K562 (cell line): ENCODE data around the gene COX6A2. TPM values are rescaled to one million over a fixed set of nuclear protein-coding genes. Genes with fewer than 3 reads are reported as not detected.

Experiments
- ATAC-seq: fragments of 200-7000 bp; cut with Tn5 transposase; 3 replicates; pipeline ENCODE4 v1.9.1; 2020; ENCODE audit warnings: moderate library complexity
- BruUV-seq: library from RNA; stranded (reverse); fragments of 400-500 nt; replicated peaks from 2 replicates; lab custom pipeline; 2021; lab: Mats Ljungman, UMichigan
- CTCF ChIA-PET: fragments of 300-600 bp; formaldehyde crosslinking; extraction: SDS; loops from one replicate; lab custom pipeline; 2021; ENCODE audit warnings: low intra/inter-chr PET ratio; lab: Yijun Ruan, JAX
- POLR2A ChIA-PET: fragments of 300-600, 350-650 bp; sonication (Branson Sonifier 250); formaldehyde crosslinking; extraction: SDS; loops from one replicate; lab custom pipeline; 2021; ENCODE audit warnings: antibody characterized with exemption, inconsistent platforms; lab: Yijun Ruan, JAX
- DNase-seq, 4 experiments: peaks; one replicate each; pipeline versions ENCODE4 v3.0.0 to v3.0.0-alpha.2; 2011 to 2018; ENCODE audit warnings: low spot score in 3 of 4, mixed read lengths in 3 of 4; ENCODE audit errors: extremely low read depth in 1 of 4
- FAIRE-seq: peaks from 2 replicates; lab custom pipeline; 2011; peaks lifted over from hg19 to GRCh38; lab: Jason Lieb, UNC
- H2AFZ ChIP-seq: 2 replicates; pipeline ENCODE4 v1.6.0; 2011; ENCODE audit warnings: low read depth, low read length, control low read depth, inconsistent platforms
- H3K27ac ChIP-seq: fragments of 200-600 bp; 3 replicates; pipeline ENCODE4 v1.8.0; 2011; ENCODE audit warnings: low read depth, mild to moderate bottlenecking, control low read depth, inconsistent platforms, low read length, moderate library complexity, mixed read lengths; ENCODE audit errors: extremely low read depth
- H3K27me3 ChIP-seq, 2 experiments: fragments of 300-600 bp in 1 of 2; 2 replicates in 1 of 2; 3 replicates in 1 of 2; pipeline versions ENCODE4 v1.6.0 to v1.8.0; 2011; ENCODE audit warnings: inconsistent platforms in 2 of 2, low read length in 2 of 2, mild to moderate bottlenecking in 1 of 2, mixed read lengths in 1 of 2, moderate library complexity in 1 of 2; ENCODE audit not compliant: control insufficient read depth in 2 of 2, insufficient read depth in 2 of 2
- H3K36me3 ChIP-seq: fragments of 300-600 bp; 3 replicates; pipeline ENCODE4 v1.8.0; 2011; ENCODE audit warnings: mild to moderate bottlenecking, low read length, inconsistent platforms; ENCODE audit not compliant: control insufficient read depth, insufficient read depth
- H3K4me1 ChIP-seq, 2 experiments: fragments of 200-600 bp in 1 of 2; replicated peaks in 1 of 2; 2 replicates in 1 of 2; 3 replicates in 1 of 2; pipeline versions ENCODE4 v1.5.1 to v1.8.0; 2011; ENCODE audit warnings: inconsistent platforms in 2 of 2, low read length in 2 of 2, mild to moderate bottlenecking in 1 of 2, mixed read lengths in 1 of 2, moderate library complexity in 1 of 2; ENCODE audit not compliant: control insufficient read depth in 2 of 2, insufficient read depth in 2 of 2
- H3K4me2 ChIP-seq: 2 replicates; pipeline ENCODE4 v1.6.1; 2011; ENCODE audit warnings: low read length, control low read depth, inconsistent platforms, mixed read lengths; ENCODE audit not compliant: insufficient read depth
- H3K4me3 ChIP-seq: fragments of 200-600 bp; sonication (generic), shearing (Covaris generic); 2 replicates; pipeline ENCODE4 v1.5.1; 2016; ENCODE audit warnings: control low read depth, inconsistent platforms
- H3K79me2 ChIP-seq: fragments of 200-600 bp; 3 replicates; pipeline ENCODE4 v1.8.0; 2011; ENCODE audit warnings: low read length, inconsistent platforms; ENCODE audit not compliant: control insufficient read depth, insufficient read depth
- H3K9ac ChIP-seq, 2 experiments: 2 replicates each; pipeline versions ENCODE4 v1.6.0 to v1.6.1; 2011; ENCODE audit warnings: low read depth in 2 of 2, low read length in 2 of 2, control low read depth in 1 of 2, inconsistent platforms in 1 of 2, mild to moderate bottlenecking in 1 of 2, mixed read lengths in 1 of 2; ENCODE audit not compliant: insufficient read depth in 1 of 2
- H3K9me1 ChIP-seq: one replicate; pipeline ENCODE4 v1.6.0; 2011; ENCODE audit warnings: inconsistent platforms, mild to moderate bottlenecking, low read length, moderate library complexity; ENCODE audit not compliant: control insufficient read depth, insufficient read depth
- H3K9me3 ChIP-seq: replicated peaks from 2 replicates; pipeline ENCODE4 v1.5.1; 2011; ENCODE audit warnings: low read depth, low read length, inconsistent platforms; ENCODE audit not compliant: control insufficient read depth, insufficient read depth
- H4K20me1 ChIP-seq: replicated peaks from 2 replicates; pipeline ENCODE4 v1.6.1; 2011; ENCODE audit warnings: low read length, inconsistent platforms, mixed read lengths; ENCODE audit not compliant: control insufficient read depth, insufficient read depth
- BRF1 ChIP-seq: IDR thresholded peaks from 3 replicates; pipeline ENCODE4 v1.6.1; 2011; ENCODE audit warnings: borderline replicate concordance, mild to moderate bottlenecking; ENCODE audit not compliant: insufficient read length; ENCODE audit errors: extremely low read depth
- FOXA3 ChIP-seq, 2 experiments: fragments of 450-650 bp in 1 of 2; sonication (generic) in 1 of 2; formaldehyde crosslinking; IDR thresholded peaks in 1 of 2; conservative IDR thresholded peaks in 1 of 2; 2 replicates each; pipeline versions ENCODE4 v1.4.0 to v1.8.0; 2020 to 2022; ENCODE audit warnings: mild to moderate bottlenecking in 2 of 2, missing genetic modification reagents in 1 of 2
- JUND ChIP-seq, 2 experiments: IDR thresholded peaks; 2 replicates in 1 of 2; 3 replicates in 1 of 2; pipeline ENCODE4 v1.6.1; 2011; ENCODE audit warnings: borderline replicate concordance in 2 of 2, low read depth in 2 of 2, low read length in 2 of 2, improper control_type of control experiment in 1 of 2, missing biosample characterization in 1 of 2, missing genetic modification characterization in 1 of 2, missing genetic modification reagents in 1 of 2
- NFIC ChIP-seq: fragments of 450-650 bp; IDR thresholded peaks from 2 replicates; pipeline ENCODE4 v1.6.1; 2017; ENCODE audit warnings: mild to moderate bottlenecking, inconsistent platforms
- ZKSCAN1 ChIP-seq: fragments of 150-350 bp; IDR thresholded peaks from 2 replicates; pipeline ENCODE4 v1.6.1; 2016; ENCODE audit warnings: low read depth, low read length
- WGBS: fragments of 100-300 bp; shearing (Covaris generic); methylation state at CpG from one replicate; pipeline ENCODE4 v1.1.6; 2016; ENCODE audit warnings: low coverage, mixed read lengths; ENCODE audit not compliant: insufficient coverage; ENCODE audit errors: missing lambda C conversion rate; 5-methylcytosine and 5-hydroxymethylcytosine counted together
- in situ Hi-C: fragments of 300-500 bp; cut with MboI; formaldehyde crosslinking; loops from 4 replicates; pipeline ENCODE4 v1.15.0; 2018; ENCODE audit warnings: inconsistent platforms, mixed read lengths
- intact Hi-C: fragments of 100-400 bp; cut with micrococcal nuclease; formaldehyde crosslinking; loops from 2 replicates; pipeline ENCODE4 v1.14.2; 2022
- polyA plus RNA-seq, 8 experiments: library from polyadenylated mRNA; depleted of rRNA in 4 of 8; stranded (reverse) in 5 of 8; unstranded in 3 of 8; fragments of >200 nt; fragmentation: Nextera tagmentation in 2 of 8; fragmentation: Illumina TruSeq in 1 of 8; extraction: Ambion mirVana in 2 of 8; extraction: Trizol in 1 of 8; gene quantifications; 2 replicates each; pipeline versions ENCODE4 v1.2.1 to v1.2.3, GENCODE V29; 2011 to 2014; ENCODE audit warnings: inconsistent platforms in 1 of 8, missing spikeins in 1 of 8
- total RNA-seq, 7 experiments: library from RNA; depleted of rRNA in 6 of 7; stranded (reverse); fragments of >200 nt in 6 of 7; fragmentation: Illumina TruSeq in 2 of 7; extraction: Trizol in 2 of 7; gene quantifications; 2 replicates each; pipeline versions ENCODE4 v1.2.1 to v1.2.3, GENCODE V29; 2011 to 2021; ENCODE audit warnings: low replicate concordance in 1 of 7
- TF ChIP-seq, protein P1 (sequence below): fragments of 450-650 bp; IDR thresholded peaks from 2 replicates; pipeline ENCODE4 v1.6.1; 2016; ENCODE audit warnings: low read depth, mild to moderate bottlenecking, moderate library complexity
- TF ChIP-seq, protein P2 (sequence below): sonication (generic); formaldehyde crosslinking; IDR thresholded peaks from 2 replicates; pipeline ENCODE4 v1.8.0; 2022; ENCODE audit warnings: mild to moderate bottlenecking, missing genetic modification reagents
- TF ChIP-seq, protein P3 (sequence below): fragments of 450-650 bp; IDR thresholded peaks from 2 replicates; pipeline ENCODE4 v1.7.1; 2018; ENCODE audit warnings: mild to moderate bottlenecking, low read depth; ENCODE audit not compliant: partially characterized antibody
- TF ChIP-seq, protein P4 (sequence below): fragments of 150-350 bp; conservative IDR thresholded peaks from 2 replicates; pipeline ENCODE4 v1.6.1; 2014; ENCODE audit warnings: low read length

COX6A2 gene
- total and polyA plus RNA-seq, 9 of the 15 experiments (the other 6 are each of a cell fraction or from before 2014, with no cell fraction given) = not detected

DNA sequence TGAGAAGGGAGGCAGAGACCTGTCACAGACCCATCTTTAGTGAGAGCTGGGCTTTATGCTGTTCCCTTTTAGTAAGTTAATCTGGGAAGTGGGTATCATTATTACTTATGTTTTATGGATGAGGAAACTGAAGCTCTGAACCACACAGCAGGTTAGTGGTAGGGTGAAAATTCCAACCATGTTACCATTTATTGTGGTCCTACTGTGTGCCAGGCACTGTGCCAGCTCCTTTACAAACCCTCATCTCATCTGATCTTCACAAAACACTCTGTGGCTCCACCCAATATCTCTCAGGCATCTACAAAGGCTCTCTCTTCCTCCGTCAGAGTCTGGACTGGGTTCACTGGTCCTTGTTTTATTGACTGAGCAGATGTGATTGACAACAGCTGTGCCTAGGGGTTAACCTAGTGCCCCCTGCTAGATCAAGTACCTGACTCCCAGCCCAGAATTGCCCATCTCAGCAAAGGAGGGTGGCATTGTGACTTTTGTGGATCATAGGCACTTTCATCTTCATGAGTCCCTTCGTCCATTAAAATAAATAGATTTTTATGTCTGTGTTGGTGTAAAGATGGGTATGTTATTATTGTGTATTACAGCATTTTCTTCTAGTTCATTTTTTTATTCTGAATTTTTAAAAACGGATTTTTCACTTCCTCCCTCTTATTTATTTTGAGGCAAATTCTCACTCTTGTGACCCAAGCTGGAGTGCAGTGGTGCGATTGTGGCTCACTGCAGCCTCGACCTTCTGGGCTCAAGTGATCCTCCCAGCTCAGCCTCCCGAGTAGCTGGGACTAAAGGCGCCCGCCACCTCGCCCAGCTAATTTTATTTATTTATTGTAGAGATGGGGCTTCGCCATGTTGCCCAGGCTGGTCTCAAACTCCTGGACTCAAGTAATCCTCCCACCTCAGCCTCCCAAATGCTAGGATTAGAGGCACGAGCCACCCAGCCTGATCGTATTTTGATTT lies 46.9 kb upstream of the COX6A2 start:
- Histone ChIP-seq H3K9ac (no peak overlapping the region), H3K4me3 (no peak overlapping the region), H3K9me3 (no peaks in the 10 kb centered on the region), H3K36me3 (no peaks in the 10 kb centered on the region), H4K20me1 (no peaks in the 10 kb centered on the region), H3K27ac (no peak overlapping the region; the same call in 2 of the 3 replicates), H3K9me1 (no peaks in the 10 kb centered on the region), H3K27me3 (no peaks in the 10 kb centered on the region), H3K79me2 (no peaks in the 10 kb centered on the region), H2AFZ (peak overlapping the region; percentile 70; the same call in 1 of the 2 replicates), H3K4me1 (peaks cover 30 to 62% of the 10 kb centered on the region in 2 experiments), H3K4me2 (no peak overlapping the region)
- no TSS peak for BruUV-seq
- ChIA-PET POLR2A (interaction anchor here (0.6 to 0.7 kb wide), 3 partner anchors 38 to 451 kb away, joined by 3 read pairs; no protein-coding TSS in a partner anchor), CTCF (no interaction called here)
- no peak for FAIRE-seq
- in situ Hi-C loops = no loop called here
- DNase-seq = no peak
- TF ChIP-seq FOXA3 (CRISPR knock-in tag; conservative IDR thresholded peaks at IDR 0.05 in 1 of 2, IDR thresholded peaks at IDR 0.05 in 1 of 2) = no peak
- TF ChIP-seq BRF1 = no peak
- TF ChIP-seq ZKSCAN1 = peak; percentile 95
- TF ChIP-seq, protein P1, sequence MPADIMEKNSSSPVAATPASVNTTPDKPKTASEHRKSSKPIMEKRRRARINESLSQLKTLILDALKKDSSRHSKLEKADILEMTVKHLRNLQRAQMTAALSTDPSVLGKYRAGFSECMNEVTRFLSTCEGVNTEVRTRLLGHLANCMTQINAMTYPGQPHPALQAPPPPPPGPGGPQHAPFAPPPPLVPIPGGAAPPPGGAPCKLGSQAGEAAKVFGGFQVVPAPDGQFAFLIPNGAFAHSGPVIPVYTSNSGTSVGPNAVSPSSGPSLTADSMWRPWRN = no peak
- TF ChIP-seq, protein P2, sequence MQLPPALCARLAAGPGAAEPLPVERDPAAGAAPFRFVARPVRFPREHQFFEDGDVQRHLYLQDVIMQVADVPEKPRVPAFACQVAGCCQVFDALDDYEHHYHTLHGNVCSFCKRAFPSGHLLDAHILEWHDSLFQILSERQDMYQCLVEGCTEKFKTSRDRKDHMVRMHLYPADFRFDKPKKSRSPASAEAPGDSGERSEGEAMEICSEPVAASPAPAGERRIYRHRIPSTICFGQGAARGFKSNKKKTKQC (CRISPR knock-in tag) = no peak
- peak; percentile 7; the same call in 1 of the 2 replicates for TF ChIP-seq NFIC
- no peak for TF ChIP-seq JUND (IDR thresholded peaks at IDR 0.05; ENCODE audit: borderline replicate concordance, low read depth, low read length)
- no peak for TF ChIP-seq JUND (tag; IDR thresholded peaks at IDR 0.05; ENCODE audit: borderline replicate concordance, low read depth, low read length)
- TF ChIP-seq, protein P3, sequence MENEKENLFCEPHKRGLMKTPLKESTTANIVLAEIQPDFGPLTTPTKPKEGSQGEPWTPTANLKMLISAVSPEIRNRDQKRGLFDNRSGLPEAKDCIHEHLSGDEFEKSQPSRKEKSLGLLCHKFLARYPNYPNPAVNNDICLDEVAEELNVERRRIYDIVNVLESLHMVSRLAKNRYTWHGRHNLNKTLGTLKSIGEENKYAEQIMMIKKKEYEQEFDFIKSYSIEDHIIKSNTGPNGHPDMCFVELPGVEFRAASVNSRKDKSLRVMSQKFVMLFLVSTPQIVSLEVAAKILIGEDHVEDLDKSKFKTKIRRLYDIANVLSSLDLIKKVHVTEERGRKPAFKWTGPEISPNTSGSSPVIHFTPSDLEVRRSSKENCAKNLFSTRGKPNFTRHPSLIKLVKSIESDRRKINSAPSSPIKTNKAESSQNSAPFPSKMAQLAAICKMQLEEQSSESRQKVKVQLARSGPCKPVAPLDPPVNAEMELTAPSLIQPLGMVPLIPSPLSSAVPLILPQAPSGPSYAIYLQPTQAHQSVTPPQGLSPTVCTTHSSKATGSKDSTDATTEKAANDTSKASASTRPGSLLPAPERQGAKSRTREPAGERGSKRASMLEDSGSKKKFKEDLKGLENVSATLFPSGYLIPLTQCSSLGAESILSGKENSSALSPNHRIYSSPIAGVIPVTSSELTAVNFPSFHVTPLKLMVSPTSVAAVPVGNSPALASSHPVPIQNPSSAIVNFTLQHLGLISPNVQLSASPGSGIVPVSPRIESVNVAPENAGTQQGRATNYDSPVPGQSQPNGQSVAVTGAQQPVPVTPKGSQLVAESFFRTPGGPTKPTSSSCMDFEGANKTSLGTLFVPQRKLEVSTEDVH = no peak
- TF ChIP-seq, protein P4, sequence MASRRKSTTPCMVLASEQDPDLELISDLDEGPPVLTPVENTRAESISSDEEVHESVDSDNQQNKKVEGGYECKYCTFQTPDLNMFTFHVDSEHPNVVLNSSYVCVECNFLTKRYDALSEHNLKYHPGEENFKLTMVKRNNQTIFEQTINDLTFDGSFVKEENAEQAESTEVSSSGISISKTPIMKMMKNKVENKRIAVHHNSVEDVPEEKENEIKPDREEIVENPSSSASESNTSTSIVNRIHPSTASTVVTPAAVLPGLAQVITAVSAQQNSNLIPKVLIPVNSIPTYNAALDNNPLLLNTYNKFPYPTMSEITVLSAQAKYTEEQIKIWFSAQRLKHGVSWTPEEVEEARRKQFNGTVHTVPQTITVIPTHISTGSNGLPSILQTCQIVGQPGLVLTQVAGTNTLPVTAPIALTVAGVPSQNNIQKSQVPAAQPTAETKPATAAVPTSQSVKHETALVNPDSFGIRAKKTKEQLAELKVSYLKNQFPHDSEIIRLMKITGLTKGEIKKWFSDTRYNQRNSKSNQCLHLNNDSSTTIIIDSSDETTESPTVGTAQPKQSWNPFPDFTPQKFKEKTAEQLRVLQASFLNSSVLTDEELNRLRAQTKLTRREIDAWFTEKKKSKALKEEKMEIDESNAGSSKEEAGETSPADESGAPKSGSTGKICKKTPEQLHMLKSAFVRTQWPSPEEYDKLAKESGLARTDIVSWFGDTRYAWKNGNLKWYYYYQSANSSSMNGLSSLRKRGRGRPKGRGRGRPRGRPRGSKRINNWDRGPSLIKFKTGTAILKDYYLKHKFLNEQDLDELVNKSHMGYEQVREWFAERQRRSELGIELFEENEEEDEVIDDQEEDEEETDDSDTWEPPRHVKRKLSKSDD = no peak
- intact Hi-C loops = loop anchor here (5.0 kb wide), 1 partner anchor 47 kb away; no protein-coding TSS in a partner anchor
- ATAC-seq = no peak
- 83% methylated on average over 12 of the region's 12 CpGs for WGBS
